ENCODE measurements around the gene CAPN10. TPM values are rescaled to one million over a fixed set of nuclear protein-coding genes. Genes with fewer than 3 reads are reported as not detected.

The CAPN10 gene
- polyA plus RNA-seq, 2 of the 4 experiments (the other 2 are of a cell fraction) = 8.4 to 15.8 TPM

DNA sequence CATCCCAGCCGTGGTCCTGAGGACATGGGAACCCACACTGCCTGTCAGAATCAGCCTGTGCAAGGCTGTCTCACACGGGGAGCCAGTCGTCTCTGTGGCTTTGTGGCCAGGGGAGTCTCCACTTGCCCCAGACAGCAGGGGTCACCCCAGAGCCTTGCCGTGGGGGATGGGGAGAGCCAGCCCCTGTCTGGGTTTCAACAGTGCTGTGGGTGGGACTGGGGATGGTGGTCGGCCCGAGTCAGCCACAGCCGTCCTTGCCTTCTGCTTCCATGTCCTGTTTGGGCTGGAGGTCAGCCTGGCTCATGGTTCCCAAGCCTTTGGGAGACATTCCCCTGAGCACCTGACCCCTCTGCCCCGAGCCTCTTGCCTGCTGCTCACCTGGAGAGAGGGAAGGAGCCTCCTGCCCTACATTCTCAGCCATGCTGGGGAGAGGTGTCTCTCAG is 58.3 kb downstream of the CAPN10 start:
- no peak for FAIRE-seq
- no peak for DNase-seq (ENCODE audit: low read depth in 1 of 2, low spot score in 1 of 2)
- TF ChIP-seq, protein P1, sequence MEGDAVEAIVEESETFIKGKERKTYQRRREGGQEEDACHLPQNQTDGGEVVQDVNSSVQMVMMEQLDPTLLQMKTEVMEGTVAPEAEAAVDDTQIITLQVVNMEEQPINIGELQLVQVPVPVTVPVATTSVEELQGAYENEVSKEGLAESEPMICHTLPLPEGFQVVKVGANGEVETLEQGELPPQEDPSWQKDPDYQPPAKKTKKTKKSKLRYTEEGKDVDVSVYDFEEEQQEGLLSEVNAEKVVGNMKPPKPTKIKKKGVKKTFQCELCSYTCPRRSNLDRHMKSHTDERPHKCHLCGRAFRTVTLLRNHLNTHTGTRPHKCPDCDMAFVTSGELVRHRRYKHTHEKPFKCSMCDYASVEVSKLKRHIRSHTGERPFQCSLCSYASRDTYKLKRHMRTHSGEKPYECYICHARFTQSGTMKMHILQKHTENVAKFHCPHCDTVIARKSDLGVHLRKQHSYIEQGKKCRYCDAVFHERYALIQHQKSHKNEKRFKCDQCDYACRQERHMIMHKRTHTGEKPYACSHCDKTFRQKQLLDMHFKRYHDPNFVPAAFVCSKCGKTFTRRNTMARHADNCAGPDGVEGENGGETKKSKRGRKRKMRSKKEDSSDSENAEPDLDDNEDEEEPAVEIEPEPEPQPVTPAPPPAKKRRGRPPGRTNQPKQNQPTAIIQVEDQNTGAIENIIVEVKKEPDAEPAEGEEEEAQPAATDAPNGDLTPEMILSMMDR (IDR thresholded peaks at IDR 0.05) = no peak
- TF ChIP-seq ZC3H11A (IDR thresholded peaks at IDR 0.05) = no peak
- no peak for TF ChIP-seq NPAS2 (CRISPR knock-in tag; IDR thresholded peaks at IDR 0.05; ENCODE audit: borderline replicate concordance)
- no peak for TF ChIP-seq CHD2 (IDR thresholded peaks at IDR 0.05; ENCODE audit: low read length, partially characterized antibody)
- no peak for TF ChIP-seq NR3C1 (IDR thresholded peaks at IDR 0.05)
- no peak for TF ChIP-seq CHD4 (IDR thresholded peaks at IDR 0.05; ENCODE audit: borderline replicate concordance)
- TF ChIP-seq JUNB (IDR thresholded peaks at IDR 0.05) = no peak
- no peak for TF ChIP-seq KDM5A (IDR thresholded peaks at IDR 0.05)
- TF ChIP-seq, protein P2, sequence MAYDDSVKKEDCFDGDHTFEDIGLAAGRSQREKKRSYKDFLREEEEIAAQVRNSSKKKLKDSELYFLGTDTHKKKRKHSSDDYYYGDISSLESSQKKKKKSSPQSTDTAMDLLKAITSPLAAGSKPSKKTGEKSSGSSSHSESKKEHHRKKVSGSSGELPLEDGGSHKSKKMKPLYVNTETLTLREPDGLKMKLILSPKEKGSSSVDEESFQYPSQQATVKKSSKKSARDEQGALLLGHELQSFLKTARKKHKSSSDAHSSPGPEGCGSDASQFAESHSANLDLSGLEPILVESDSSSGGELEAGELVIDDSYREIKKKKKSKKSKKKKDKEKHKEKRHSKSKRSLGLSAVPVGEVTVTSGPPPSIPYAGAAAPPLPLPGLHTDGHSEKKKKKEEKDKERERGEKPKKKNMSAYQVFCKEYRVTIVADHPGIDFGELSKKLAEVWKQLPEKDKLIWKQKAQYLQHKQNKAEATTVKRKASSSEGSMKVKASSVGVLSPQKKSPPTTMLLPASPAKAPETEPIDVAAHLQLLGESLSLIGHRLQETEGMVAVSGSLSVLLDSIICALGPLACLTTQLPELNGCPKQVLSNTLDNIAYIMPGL (CRISPR knock-in tag; IDR thresholded peaks at IDR 0.05; ENCODE audit: borderline replicate concordance) = no peak
- TF ChIP-seq BHLHE40 (IDR thresholded peaks at IDR 0.05; ENCODE audit: low read depth, low read length) = no peak
- TF ChIP-seq SREBF2 (IDR thresholded peaks at IDR 0.05) = no peak
- no peak for TF ChIP-seq EHF (CRISPR knock-in tag; IDR thresholded peaks at IDR 0.05)
- no peak for TF ChIP-seq KDM1A (IDR thresholded peaks at IDR 0.05; ENCODE audit: low read depth)
- no peak for TF ChIP-seq ZNF302 (CRISPR knock-in tag; IDR thresholded peaks at IDR 0.05)
- TF ChIP-seq, protein P3, sequence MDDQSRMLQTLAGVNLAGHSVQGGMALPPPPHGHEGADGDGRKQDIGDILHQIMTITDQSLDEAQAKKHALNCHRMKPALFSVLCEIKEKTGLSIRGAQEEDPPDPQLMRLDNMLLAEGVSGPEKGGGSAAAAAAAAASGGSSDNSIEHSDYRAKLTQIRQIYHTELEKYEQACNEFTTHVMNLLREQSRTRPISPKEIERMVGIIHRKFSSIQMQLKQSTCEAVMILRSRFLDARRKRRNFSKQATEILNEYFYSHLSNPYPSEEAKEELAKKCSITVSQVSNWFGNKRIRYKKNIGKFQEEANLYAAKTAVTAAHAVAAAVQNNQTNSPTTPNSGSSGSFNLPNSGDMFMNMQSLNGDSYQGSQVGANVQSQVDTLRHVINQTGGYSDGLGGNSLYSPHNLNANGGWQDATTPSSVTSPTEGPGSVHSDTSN (IDR thresholded peaks at IDR 0.05) = no peak
- Histone ChIP-seq H3K4me3 (no peak overlapping the region), H3K27ac (no peak overlapping the region), H3K9me3 (no peaks in the 10 kb centered on the region), H3K4me2 (no peak overlapping the region), H3K4me1 (no peaks in the 10 kb centered on the region)
- 18% methylated on average over 4 of the region's 8 CpGs for WGBS (ENCODE audit: missing lambda C conversion rate)
- ATAC-seq = no peak
- ChIA-PET CTCF (interaction anchor here (0.6 kb wide), 1 partner anchor 317 kb away, joined by 3 read pairs; no protein-coding TSS in a partner anchor), POLR2A (no interaction called here)

DNA sequence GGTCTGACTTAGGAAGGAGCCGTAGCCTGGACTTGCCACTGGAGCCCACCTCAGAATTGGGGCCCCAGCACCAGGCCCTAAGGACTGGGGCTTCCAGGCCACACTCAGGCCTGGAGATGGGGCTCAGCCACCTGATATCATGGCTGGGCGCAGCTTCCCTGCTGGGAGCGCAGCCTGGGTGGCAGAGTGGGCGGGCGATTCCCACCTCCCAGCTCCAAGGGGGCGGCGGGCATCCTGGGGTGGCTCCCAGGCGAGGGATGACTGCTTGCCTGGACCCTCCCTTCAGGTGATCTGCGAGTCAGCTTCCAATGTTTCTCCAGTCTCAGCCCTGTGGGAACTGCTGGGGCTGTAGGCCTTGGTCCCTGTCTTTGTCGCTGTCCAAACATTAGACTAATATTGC is 58.8 kb downstream of the CAPN10 start:
- 47% methylated on average over 4 of the region's 10 CpGs for WGBS (ENCODE audit: missing lambda C conversion rate)
- Histone ChIP-seq H3K27ac (no peak overlapping the region), H3K9me3 (no peaks in the 10 kb centered on the region), H3K4me3 (no peak overlapping the region), H3K4me2 (no peak overlapping the region), H3K4me1 (no peaks in the 10 kb centered on the region)
- ChIA-PET CTCF (interaction anchor here (0.6 kb wide), 1 partner anchor 318 kb away, joined by 3 read pairs; no protein-coding TSS in a partner anchor), POLR2A (no interaction called here)
- no peak for FAIRE-seq
- no peak for ATAC-seq
- TF ChIP-seq EHF (CRISPR knock-in tag; IDR thresholded peaks at IDR 0.05) = no peak
- TF ChIP-seq MYC (IDR thresholded peaks at IDR 0.05; ENCODE audit: borderline replicate concordance, low read length) = no peak
- no peak for TF ChIP-seq KDM5A (IDR thresholded peaks at IDR 0.05)
- TF ChIP-seq ESRRA (IDR thresholded peaks at IDR 0.05; ENCODE audit: borderline replicate concordance, low read length) = no peak
- TF ChIP-seq, protein P4, sequence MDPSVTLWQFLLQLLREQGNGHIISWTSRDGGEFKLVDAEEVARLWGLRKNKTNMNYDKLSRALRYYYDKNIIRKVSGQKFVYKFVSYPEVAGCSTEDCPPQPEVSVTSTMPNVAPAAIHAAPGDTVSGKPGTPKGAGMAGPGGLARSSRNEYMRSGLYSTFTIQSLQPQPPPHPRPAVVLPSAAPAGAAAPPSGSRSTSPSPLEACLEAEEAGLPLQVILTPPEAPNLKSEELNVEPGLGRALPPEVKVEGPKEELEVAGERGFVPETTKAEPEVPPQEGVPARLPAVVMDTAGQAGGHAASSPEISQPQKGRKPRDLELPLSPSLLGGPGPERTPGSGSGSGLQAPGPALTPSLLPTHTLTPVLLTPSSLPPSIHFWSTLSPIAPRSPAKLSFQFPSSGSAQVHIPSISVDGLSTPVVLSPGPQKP (IDR thresholded peaks at IDR 0.05; ENCODE audit: low read depth, low read length) = no peak
- no peak for TF ChIP-seq CBX8 (IDR thresholded peaks at IDR 0.05)
- TF ChIP-seq POLR2AphosphoS2 (conservative IDR thresholded peaks at IDR 0.05; ENCODE audit: low read length) = no peak
- TF ChIP-seq GATA3 (IDR thresholded peaks at IDR 0.05; ENCODE audit: borderline replicate concordance) = no peak
- DNase-seq (ENCODE audit: low read depth in 1 of 2, low spot score in 1 of 2) = no peak
